GM21526 (cell line): ENCODE data around the gene IL12B.
"Not testable (repeated sequence)": the region's sequence is repeated elsewhere in the genome, so short reads cannot be mapped to it uniquely, and the experiment has no call there.

Experiments
- ATAC-seq: cut with Tn5 transposase; IDR thresholded peaks from one replicate; pipeline ENCODE4 v1.9.1; 2021; ENCODE audit warnings: moderate library complexity; ENCODE audit not compliant: unreplicated experiment, low FRiP score

Gene IL12B

DNA sequence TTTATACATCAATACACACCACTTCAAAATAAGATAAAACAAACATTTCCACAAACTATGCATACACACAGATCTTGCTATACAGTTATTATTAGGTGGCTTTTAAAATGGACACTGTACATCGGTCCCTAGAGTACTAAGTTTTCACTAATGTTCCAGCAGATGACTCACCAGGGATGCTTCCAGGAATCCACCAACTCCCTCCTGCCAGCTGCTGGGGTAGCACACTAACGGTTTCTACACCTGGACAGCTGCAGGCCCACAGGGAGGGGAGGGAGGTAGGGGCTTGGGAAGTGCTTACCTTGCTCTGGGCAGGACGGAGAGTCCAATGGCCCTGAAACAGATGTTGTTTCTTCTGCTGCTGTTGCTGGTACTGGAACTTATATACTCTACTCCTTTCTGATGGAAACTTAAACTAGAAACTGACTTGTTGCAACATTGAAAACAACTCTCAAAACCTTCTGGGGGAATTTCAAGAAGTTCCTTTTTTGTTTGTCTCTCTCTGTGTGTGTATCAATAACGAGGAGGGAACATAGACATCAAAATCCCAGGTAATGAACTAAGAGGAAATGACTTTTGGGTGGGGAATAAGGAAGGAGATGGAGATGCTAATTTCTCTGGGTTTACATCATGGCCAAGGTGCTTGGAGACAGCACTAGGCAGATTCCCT lies at the start of gene IL12B:
Gene IL12B (minus strand): TSS at position 357 of the 670 bp plus-strand sequence. CDS start 3,705 bp downstream, outside the sequence.
- no peak for ATAC-seq

DNA sequence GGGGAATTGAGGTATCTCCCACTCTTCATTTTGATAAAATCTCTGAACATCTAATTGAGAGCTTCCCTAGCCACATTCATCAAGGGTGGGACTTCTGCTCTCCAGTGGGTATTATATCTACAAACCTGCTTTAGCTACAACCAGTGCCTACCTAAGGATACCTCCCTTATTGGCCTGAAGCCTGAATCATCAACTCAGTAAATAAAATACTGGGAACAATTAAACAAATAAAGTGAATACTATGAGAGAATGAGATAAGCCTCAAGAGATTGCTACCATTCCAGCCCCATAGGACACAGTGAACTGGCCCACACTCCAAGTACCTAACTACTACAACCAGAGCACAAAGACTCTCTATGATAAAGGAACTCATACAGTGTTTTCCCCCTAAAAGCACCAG lies 47.4 kb upstream of the IL12B start:
- no peak for ATAC-seq

DNA sequence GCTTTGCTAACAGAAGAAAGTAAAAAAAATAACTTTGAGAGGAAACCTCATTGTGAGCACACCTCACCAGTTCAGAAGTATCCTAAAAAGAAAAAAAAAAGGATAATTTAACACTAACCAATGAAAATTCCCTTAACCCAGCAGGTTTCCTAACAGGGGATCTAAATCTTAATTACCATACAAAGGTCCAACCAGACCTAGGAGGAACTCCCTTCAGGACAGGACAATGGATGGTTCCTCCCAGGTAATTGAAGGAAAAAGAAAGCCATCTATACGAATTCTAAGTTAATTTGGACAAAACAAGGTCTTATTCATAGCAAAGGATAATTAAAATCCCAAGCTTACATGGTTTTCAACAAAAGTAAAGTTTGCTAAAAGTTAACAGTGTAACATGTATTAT lies 37.6 kb upstream of the IL12B start:
- ATAC-seq: not testable (repeated sequence)

DNA sequence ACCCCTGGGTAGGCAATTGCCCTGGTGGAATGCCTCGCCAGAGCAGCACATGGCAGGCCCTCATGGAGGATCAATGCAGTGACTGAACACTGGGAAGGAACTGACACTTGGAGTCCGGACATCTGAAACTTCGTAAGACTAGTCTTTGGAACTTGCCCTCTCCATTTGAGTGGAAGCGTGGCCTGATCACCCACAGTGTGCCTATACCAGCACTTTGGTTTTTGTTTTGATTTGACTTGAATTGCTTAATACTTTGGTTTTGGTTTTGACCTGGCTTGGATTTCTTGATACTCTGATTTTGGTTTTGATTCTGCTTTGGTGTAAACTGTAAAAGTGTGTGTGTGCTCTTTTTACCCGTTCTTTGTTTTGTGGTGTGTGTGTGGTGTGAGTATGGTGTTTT lies 36.5 kb upstream of the IL12B start:
- not testable (repeated sequence) for ATAC-seq

DNA sequence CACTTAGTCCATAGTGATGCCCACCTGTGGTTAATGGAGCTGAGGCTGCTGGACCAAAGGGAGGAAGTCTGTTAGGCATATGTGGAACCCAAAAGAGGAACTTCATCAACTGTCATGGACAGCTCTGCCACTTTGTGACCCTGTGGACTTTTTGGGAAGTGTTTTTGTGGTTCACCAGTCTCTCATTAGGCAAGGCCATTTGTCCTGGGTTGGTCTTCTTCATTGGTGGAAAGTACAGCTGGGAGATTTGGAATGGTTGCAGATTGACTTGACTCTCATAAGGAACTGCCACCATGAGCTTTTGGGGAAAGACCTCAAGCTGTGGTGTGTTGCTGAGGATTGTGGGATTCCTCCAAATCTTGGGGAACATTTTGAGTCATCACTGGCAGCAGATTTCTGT lies 31.9 kb upstream of the IL12B start:
- ATAC-seq: no peak

DNA sequence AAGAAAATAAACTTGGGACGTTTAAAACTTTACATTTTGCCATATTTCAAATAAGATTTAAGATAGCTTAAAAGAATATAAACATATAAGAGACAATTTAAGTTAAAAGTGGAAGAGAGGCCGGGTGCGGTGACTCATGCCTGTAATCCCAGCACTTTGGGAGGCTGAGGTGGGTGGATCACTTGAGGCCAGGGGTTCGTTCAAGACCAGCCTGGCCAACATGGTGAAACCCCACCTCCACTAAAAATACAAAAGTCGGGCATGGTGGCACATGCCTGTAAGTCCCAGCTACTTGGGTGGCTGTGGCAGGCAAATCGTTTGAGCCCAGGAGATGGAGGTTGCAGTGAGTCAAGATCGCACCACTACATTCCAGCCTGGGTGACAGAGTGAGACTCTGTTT lies 29.6 kb upstream of the IL12B start:
- ATAC-seq: not testable (repeated sequence)

DNA sequence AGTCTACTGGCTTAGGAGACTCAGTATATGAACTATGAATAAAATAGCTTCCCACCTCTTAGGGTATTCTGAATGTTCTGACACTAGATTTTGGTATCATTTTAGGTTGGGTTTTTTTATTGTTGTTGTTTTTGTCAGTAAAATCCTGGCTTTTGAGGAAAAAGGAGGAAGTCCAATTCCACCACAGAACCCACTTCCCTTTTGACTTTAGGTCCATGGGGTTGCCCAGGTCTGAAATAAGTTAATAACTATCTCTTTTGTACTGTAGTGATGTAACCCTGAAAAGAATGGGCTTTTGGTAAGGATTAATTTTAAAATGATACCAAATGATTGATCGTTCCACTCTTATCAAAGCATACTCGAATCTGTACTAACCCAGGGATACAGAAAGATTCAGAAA lies 29.1 kb upstream of the IL12B start:
- no peak for ATAC-seq

DNA sequence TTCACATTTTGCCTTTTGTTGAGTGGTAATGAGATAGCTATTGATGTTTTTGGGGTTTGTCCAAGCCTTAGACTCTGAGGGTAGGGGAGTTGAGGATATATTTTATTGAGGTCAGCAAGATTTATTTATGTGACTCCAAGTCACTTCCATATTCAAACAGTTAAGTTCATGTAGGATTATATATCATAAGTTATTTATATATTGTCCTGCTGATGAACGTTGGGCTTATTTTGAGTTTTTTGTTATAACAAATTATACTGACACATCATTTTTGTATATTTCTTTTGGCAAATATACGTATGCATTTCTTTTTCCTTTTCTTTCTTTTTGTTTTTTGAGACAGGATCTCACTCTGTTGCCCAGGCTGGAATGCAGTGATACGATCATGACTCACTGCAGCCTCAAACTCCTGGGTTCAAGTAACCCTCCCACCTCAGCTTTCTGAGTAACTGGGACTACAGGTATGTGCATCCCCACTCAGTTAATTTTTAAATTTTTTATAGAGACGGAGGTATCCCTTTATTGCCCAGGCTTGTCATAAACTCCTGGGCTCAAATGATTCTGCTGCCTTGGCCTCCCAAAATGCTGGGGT lies 23.5 kb upstream of the IL12B start:
- no peak for ATAC-seq

DNA sequence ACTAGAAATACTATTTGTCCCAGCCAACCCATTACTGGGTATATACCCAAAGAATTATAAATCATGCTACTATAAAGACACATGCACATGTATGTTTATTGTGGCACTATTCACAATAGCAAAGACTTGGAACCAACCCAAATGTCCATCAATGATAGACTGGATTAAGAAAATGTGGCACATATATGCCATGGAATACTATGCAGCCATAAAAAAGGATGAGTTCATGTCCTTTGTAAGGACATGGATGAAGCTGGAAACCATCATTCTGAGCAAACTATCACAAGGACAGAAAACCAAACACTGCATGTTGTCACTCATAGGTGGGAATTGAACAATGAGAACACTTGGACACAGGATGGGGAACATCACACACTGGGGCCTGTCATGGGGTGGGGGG lies 20.4 kb upstream of the IL12B start:
- not testable (repeated sequence) for ATAC-seq

DNA sequence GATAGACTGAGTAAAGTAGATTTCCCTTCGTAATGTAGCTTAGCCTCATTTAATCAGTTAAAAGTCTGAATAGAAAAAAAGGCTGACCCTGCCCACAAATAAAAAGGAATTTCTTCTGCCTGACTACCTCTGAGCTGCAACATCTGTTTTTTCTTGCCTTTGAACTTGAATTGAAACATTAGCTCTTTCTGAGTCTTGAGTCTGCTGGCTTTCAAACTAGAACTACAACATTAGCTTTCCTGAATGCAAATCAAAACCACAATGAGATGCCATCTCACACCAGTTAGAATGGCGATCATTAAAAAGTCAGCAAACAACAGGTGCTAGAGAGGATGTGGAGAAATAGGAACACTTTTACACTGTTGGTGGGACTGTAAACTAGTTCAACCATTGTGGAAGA lies 19.9 kb upstream of the IL12B start:
- not testable (repeated sequence) for ATAC-seq

DNA sequence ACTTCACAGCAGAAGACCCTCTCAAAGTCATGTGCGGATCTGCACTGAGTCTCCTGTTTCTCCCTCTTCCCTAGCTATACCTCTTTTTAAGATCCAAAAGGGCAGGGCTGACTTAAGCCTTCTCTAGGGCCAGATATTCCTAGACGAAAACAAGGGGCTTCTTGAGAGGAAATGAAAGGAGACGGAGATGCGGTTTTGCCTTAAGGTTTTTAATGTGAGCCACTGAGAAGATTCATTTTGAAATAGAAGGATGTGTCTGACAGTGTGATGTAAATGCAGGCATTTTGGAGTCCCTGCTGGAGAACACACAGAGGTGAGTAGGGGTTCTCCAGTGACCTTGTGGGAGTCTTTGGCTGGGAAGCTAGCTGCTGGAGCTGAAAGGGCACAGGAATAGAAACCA lies 15.6 kb upstream of the IL12B start:
- no peak for ATAC-seq

DNA sequence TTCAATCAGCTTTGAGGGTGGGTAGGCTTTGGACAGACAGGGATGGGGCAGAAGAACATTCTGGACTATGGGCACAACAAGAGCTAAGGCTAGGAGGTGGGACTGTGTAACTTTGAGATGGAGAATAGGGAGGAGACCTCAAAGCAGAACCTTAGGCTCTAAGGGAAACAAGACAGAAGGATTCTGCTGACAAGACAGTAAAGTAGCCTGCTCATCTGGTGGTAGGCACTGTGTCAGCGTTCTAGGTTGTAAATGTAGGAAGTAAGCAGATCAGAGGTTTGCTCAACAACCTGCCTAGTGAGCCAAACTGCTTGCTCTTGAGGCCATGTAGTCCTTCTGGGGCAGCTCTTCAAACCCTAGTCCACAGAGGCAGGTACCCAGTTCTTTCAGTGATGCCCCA lies 15.0 kb upstream of the IL12B start:
- no peak for ATAC-seq

DNA sequence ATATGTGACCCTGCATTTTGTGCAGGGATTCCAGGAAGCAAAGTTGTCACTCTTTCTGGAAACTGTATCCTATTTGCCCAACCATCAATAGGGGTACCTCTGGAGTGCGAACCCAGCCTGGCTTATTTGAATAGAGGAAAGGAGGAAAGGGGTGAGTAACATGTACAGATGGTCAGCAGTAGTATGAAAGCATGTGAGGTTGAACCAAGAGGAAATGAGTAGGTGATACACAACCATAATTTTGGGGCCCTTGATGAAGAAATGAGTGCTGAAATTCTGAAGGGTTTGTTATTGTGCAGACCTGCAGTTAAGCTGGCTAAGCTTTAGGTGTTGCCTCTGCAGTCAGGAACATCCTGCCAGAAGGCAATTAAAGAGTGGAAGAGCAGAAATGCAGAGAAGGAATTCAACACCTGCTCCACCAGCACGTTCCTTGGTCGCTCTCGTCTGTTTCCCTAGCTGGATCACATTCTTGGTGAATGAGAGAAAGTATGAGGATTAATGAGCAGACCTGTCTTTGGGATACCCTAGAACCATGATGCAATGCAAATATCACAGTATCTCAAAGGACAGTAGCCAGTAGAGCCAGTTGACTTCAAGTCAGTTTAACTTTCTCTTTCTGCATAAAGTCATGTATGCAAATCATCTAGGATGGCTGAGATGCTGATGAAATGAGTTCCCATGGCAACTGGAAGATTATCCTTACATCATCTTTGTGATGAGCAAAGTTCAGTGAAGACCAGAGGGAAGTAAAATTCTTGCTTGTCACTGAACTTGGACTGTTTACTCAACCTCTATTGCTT lies 13.2 kb upstream of the IL12B start:
- ATAC-seq: no peak

DNA sequence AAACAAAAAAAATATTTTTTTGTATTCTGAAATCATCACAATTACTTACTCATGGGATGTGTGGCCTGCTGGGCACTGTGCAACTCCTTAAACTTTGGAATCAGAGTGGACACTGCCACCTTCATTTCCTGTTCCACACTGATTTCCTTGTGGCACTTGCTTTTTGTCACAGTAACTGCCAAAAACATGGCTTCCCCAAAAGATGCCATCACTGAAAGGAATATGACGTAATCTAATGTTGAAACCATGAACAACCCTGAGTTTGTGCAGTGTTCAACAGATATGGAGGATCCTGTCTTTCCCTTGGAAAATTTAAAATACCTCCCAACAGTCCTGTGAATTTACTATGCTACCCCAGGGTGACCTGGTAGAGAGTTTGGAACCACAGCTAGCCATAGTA lies 12.6 kb upstream of the IL12B start:
- no peak for ATAC-seq

DNA sequence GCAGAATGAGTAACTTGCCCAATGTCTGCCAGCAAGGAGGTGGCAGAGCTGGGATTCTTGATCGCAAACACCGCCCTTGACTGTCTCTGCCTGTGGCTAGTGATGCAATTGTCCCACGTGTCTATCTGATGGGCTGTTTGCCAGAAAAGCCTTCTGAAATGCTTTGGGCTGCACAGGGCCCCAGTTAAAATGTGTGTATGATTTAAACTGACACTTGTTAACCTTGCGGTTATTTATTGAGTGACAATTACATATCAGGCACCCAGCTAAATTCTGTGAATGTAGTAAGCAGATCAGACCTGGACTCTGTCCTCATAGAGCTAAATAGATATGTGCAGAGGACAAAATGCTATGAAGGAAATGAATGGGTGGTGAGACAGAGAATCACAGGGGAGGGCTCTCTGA lies 11.6 kb upstream of the IL12B start:
- ATAC-seq: no peak

DNA sequence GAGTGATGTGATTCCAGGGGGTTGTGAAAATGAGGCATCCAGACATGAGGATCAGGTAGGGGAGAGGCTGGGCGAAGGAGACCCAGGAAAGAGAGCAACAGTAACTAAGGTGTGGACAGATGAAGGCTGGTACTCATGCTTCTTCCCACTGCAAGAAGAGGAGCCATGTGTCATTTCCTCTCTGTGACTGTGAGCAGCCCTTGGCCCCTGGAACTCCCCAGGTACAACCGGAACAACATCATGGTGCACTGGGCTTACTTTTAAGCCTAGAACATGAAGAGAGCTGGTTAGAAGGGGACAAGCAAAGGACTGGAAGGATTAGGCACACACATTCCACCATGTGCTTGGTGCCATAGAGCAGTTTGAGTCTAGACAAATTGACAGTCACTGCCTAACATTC lies 10.9 kb upstream of the IL12B start:
- ATAC-seq: no peak

DNA sequence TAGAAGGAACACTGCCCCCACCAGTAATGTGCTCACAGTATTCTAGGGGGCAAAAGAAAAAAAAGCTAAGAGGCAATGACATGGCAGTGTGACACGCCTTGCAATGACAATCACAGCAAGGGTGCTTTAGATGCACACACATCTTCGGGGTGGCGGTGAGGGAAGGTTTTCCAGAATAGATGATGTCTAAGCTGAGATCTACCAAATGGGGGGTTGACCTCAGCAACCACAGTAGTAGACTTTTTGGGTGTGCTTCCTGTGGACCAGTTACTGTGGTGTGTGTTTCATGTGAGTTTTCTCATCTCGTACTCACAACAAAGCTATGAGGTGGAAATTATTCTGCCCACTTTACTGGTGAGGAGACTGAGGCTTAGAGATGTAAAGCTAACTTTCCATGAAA lies 10.2 kb upstream of the IL12B start:
- no peak for ATAC-seq

DNA sequence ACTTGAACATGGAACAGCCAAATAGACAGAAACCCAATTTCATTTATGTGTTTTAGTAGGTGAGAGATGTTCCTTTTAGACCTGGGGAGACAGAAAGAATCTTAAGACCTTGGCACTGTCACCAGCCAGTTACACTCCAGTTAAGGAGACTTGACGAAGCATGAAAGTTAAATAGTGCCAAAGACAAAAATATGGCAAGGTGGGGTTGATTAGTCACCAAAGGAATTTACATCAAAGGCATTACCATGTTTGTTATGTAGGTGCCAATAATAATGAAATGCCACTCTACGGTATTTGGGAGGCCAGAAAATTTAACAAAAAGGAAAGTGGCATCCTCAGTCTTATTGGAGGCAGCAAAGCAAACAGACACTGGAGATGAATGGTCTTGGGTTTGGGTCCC lies 9.2 kb upstream of the IL12B start:
- ATAC-seq: no peak

DNA sequence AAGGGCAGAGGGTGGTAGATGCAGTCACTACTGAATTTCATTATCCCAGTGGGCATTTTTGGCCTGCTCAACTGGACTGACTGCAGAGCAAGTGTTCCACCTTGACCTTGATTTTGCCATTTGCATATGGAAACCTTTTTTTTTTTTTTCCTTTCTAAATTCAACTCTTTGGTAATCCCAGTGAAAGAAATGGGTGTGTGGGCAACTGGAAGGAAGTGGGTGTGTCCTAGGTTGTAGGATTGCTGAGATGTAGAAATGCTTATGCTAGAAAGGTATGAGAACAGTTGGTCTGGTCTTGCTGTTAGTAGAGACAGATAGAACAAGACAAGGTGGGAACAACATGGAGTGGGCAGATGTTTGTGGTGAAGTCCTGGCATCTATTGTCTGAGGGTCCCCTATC lies 7.8 kb upstream of the IL12B start:
- no peak for ATAC-seq

DNA sequence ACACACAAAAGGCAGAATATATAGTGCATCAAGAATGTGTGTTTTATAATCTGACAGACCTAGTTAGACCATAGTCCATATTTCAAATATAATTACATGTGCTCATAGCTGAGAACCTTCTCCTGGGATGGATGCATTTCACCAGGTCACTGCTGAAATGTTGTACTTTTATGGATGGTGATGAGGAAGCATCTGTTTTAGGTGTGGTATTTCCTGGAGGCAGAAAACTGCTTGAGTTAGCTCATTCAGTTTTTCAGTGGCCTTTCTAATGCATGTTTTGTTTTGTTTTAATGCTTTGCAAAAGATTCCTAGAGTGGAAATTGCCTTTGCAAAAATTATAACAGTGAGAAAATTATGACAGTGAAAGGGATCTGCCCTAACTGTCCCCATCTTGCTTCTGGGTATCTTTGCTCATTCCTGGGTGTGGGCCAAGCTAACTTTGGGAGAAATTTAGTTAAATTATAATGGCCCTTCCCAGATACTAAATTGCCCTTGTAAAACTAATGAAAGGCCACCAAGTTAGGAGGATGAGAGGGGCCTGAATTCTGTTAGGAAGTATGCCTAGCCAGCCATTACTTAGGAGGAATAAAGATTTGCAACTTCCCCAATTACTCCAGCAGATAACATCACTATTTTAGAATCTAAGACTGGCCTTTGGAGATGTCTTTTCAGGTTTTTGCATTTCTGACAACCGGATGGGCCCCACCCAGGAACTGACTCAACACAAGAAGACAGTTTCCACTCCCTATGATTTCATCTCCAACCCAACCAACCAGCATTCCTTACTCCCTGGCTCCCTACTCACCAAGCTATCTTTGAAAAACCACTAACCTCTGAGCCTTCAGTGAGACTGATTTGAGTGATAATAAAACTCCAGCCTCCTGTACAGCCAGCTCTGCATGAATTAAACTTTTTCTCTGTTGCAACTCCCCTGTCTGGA lies 7.0 kb upstream of the IL12B start:
- no peak for ATAC-seq

DNA sequence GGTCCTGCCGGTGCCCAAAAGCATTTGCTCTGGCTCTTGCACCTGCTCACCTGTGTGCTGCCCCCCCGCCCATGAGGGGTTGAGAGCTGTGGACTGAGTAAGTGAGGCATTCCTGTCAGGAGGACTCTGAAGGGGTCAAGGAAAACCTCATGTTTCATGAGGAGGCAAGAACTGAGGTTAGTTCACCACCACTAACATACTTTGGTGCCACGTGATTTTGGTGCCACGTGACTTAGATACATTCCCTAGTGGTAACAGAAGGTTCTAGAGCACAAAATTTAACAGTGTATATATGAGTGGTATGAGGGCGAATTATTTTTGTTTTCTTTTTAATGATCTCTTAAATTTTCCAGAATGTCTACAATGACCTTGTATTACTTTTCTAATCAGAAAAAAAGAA lies 6.3 kb upstream of the IL12B start:
- ATAC-seq: no peak
